OCI-LY1 (cell line): ENCODE measurements around the gene CYBB.

Source experiments
- H2AFZ ChIP-seq: fragments of 200-600 bp; sonication (generic), shearing (Covaris generic); 2 replicates; pipeline ENCODE4 v1.6.0; 2014; ENCODE audit warnings: antibody characterized with exemption, mild to moderate bottlenecking, low read length
- H3F3A ChIP-seq: fragments of 200-600 bp; sonication (generic), shearing (Covaris generic); 2 replicates; pipeline ENCODE4 v1.6.0; 2014; ENCODE audit warnings: mild to moderate bottlenecking, antibody characterized with exemption, low read length, moderate library complexity; ENCODE audit not compliant: insufficient read depth
- H3K27ac ChIP-seq: fragments of 200-600 bp; sonication (generic); 2 replicates; pipeline ENCODE4 v1.5.1; 2014; ENCODE audit warnings: low read length, mixed run types, mild to moderate bottlenecking, low read depth; ENCODE audit not compliant: poor library complexity, severe bottlenecking
- H3K27me3 ChIP-seq: fragments of 200-600 bp; sonication (generic); 2 replicates; pipeline ENCODE4 v1.6.0; 2014; ENCODE audit warnings: antibody characterized with exemption, mild to moderate bottlenecking, low read length, moderate library complexity; ENCODE audit not compliant: insufficient read depth
- H3K36me3 ChIP-seq: fragments of 200-600 bp; sonication (generic); 2 replicates; pipeline ENCODE4 v1.6.1; 2014; ENCODE audit warnings: mild to moderate bottlenecking, antibody characterized with exemption, low read length, moderate library complexity, mixed read lengths; ENCODE audit not compliant: insufficient read depth
- H3K4me1 ChIP-seq: fragments of 200-600 bp; sonication (generic); 2 replicates; pipeline ENCODE4 v1.5.1; 2014; ENCODE audit warnings: mild to moderate bottlenecking, low read length, moderate library complexity; ENCODE audit not compliant: insufficient read depth, severe bottlenecking
- H3K4me2 ChIP-seq: fragments of 200-600 bp; sonication (generic), shearing (Covaris generic); 2 replicates; pipeline ENCODE4 v1.6.1; 2014; ENCODE audit warnings: low read length
- H3K4me3 ChIP-seq: fragments of 200-600 bp; sonication (generic); 2 replicates; pipeline ENCODE4 v1.5.1; 2014; ENCODE audit warnings: low read length, low read depth, mild to moderate bottlenecking, mixed read lengths; ENCODE audit not compliant: poor library complexity, severe bottlenecking
- H3K79me2 ChIP-seq: fragments of 200-600 bp; shearing (Covaris generic); 2 replicates; pipeline ENCODE4 v1.6.1; 2016; ENCODE audit warnings: mixed run types, low read length, mixed read lengths; ENCODE audit not compliant: insufficient read depth
- H3K9ac ChIP-seq: fragments of 200-600 bp; sonication (generic), shearing (Covaris generic); 2 replicates; pipeline ENCODE4 v1.6.1; 2014; ENCODE audit warnings: mild to moderate bottlenecking, low read length, mixed read lengths
- H3K9me2 ChIP-seq: fragments of 200-600 bp; sonication (generic), shearing (Covaris generic); 2 replicates; pipeline ENCODE4 v1.6.1; 2014; ENCODE audit warnings: low read depth, mild to moderate bottlenecking, low read length, mixed read lengths
- H3K9me3 ChIP-seq: fragments of 200-600 bp; shearing (Covaris generic); 2 replicates; pipeline ENCODE4 v1.6.1; 2014; ENCODE audit warnings: low read length, mixed read lengths
- H4K20me1 ChIP-seq: fragments of 200-600 bp; sonication (generic), shearing (Covaris generic); 2 replicates; pipeline ENCODE4 v1.6.0; 2016; ENCODE audit warnings: mild to moderate bottlenecking, low read length; ENCODE audit not compliant: insufficient read depth
- EZH2 ChIP-seq: fragments of 200-600 bp; sonication (generic), shearing (Covaris generic); IDR thresholded peaks from 2 replicates; pipeline ENCODE4 v1.8.0; 2017; ENCODE audit warnings: borderline replicate concordance, mixed run types, mild to moderate bottlenecking, antibody characterized with exemption, low read length, moderate library complexity, mixed read lengths
- TF ChIP-seq, protein P1 (sequence below): fragments of 200-600 bp; sonication (generic), shearing (Covaris generic); IDR thresholded peaks from 2 replicates; pipeline ENCODE4 v1.5.1; 2017; ENCODE audit warnings: mild to moderate bottlenecking, antibody characterized with exemption, low read length, moderate library complexity, mixed read lengths

The CYBB gene

DNA sequence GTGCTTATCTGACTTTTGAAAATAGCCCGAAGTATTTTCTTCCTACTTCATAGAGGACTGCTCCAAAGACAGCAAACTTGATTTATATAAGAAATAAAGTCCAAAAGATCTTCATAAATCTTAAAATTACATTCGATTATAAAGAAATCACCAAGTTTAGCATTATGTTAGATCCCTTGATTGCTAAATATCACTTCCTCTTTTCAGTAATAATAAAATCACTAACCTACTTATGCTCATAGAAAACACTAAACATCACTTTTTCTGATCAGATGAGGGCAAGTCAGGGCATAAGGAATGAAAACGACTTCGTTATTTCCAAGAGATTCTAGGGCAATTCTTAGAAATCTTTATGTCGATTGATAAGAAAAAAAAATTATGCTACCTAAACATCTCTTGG is 35.5 kb downstream of the CYBB start:
- H3K9ac ChIP-seq, result no peak overlapping the region
- TF ChIP-seq, protein P1, sequence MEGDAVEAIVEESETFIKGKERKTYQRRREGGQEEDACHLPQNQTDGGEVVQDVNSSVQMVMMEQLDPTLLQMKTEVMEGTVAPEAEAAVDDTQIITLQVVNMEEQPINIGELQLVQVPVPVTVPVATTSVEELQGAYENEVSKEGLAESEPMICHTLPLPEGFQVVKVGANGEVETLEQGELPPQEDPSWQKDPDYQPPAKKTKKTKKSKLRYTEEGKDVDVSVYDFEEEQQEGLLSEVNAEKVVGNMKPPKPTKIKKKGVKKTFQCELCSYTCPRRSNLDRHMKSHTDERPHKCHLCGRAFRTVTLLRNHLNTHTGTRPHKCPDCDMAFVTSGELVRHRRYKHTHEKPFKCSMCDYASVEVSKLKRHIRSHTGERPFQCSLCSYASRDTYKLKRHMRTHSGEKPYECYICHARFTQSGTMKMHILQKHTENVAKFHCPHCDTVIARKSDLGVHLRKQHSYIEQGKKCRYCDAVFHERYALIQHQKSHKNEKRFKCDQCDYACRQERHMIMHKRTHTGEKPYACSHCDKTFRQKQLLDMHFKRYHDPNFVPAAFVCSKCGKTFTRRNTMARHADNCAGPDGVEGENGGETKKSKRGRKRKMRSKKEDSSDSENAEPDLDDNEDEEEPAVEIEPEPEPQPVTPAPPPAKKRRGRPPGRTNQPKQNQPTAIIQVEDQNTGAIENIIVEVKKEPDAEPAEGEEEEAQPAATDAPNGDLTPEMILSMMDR, result no peak
- no peak for TF ChIP-seq EZH2
- H3K4me2 ChIP-seq, result peak overlapping the region; percentile 0; the same call in 1 of the 2 replicates
- H2AFZ ChIP-seq, result no peak overlapping the region
- H4K20me1 ChIP-seq, result no peaks in the 10 kb centered on the region
- H3K4me3 ChIP-seq, result no peak overlapping the region
- no peaks in the 10 kb centered on the region for H3K36me3 ChIP-seq
- no peaks in the 10 kb centered on the region for H3K9me3 ChIP-seq
- no peaks in the 10 kb centered on the region for H3F3A ChIP-seq
- no peaks in the 10 kb centered on the region for H3K9me2 ChIP-seq
- no peaks in the 10 kb centered on the region for H3K79me2 ChIP-seq
- no peaks in the 10 kb centered on the region for H3K27me3 ChIP-seq
- peaks cover 80% of the 10 kb centered on the region for H3K4me1 ChIP-seq
- peak overlapping the region; percentile 97 for H3K27ac ChIP-seq

DNA sequence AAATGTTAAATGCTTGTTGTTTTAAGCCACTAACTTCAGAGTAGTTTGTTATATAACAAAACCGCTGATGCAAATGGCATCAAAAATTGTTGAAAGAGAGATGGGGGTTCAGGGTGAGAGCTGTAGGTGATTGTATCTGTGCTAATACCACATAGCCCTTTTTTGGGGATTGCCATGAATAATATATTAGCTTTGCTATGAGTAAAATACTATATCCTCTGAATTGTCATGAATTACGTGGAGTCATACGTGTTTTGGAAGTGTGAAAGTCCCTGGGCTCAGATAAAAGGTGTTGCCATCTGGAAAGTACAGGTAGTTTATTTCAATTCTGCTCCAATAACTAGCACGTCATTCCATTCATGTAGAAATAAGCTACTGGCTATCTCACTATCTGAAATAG is 36.9 kb downstream of the CYBB start:
- Histone ChIP-seq H4K20me1 (no peaks in the 10 kb centered on the region), H3K9me3 (no peaks in the 10 kb centered on the region), H3K4me1 (peaks cover 88% of the 10 kb centered on the region), H3K4me3 (peak overlapping the region; percentile 57), H3K27ac (peak overlapping the region; percentile 97), H3K79me2 (no peaks in the 10 kb centered on the region), H3K4me2 (peak overlapping the region; percentile 83), H3K9ac (peak overlapping the region; percentile 81), H3F3A (no peaks in the 10 kb centered on the region), H3K27me3 (no peaks in the 10 kb centered on the region), H2AFZ (no peak overlapping the region), H3K36me3 (no peaks in the 10 kb centered on the region), H3K9me2 (no peaks in the 10 kb centered on the region)
- no peak for TF ChIP-seq EZH2
- TF ChIP-seq, protein P1, result no peak

DNA sequence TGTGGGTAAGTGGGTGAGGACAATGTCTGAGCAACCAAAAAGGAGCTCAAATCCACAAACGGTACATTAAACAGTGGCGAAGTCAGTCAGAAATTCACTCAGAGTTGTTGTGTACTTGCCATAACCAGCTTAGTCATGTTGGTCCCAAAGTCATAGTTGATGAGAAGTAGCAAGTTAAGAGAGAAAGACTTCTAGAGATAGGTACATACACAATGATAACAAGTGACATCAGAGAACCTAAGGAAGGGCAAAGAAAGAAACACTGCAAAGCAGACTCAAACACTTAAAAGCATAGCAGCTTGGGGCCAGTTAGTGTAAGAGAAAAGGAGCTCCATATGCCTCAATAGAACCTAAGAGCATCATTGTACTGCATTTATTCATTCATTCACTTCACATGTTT is 37.3 kb downstream of the CYBB start:
- peak overlapping the region; percentile 97 for H3K27ac ChIP-seq
- TF ChIP-seq, protein P1, result no peak
- no peak for TF ChIP-seq EZH2

More for the DNA sequence above, 37.3 kb downstream of the CYBB start:
- H3K36me3 ChIP-seq, result no peaks in the 10 kb centered on the region
- no peaks in the 10 kb centered on the region for H3K9me3 ChIP-seq
- no peaks in the 10 kb centered on the region for H3F3A ChIP-seq
- no peaks in the 10 kb centered on the region for H3K27me3 ChIP-seq
- H2AFZ ChIP-seq, result no peak overlapping the region
- peak overlapping the region; percentile 57 for H3K4me3 ChIP-seq
- H3K4me1 ChIP-seq, result peaks cover 86% of the 10 kb centered on the region
- H3K79me2 ChIP-seq, result no peaks in the 10 kb centered on the region
- H3K4me2 ChIP-seq, result peak overlapping the region; percentile 83
- H3K9ac ChIP-seq, result peak overlapping the region; percentile 81
- no peaks in the 10 kb centered on the region for H3K9me2 ChIP-seq
- H4K20me1 ChIP-seq, result no peaks in the 10 kb centered on the region
